ENCODE data around the gene PRLHR.

- TF ChIP-seq MYC (IDR thresholded peaks at IDR 0.05; ENCODE audit: low read depth, low read length): no peak
- no peak for TF ChIP-seq CTCF (IDR thresholded peaks at IDR 0.05; ENCODE audit: low read depth, low read length)
Observed at GRCh38 chr10:118595064-118595420, 406 bp downstream of the PRLHR start.

Measured in NB4 (cell line).